Stimulated activated naive CD8-positive, alpha-beta T cell treated with anti-CD3 and anti-CD28 coated beads, Interleukin-15, Interleukin-2, amounts not matched to agents 100 U/mL and 50 U/mL, for 24 hours (primary cell): Measurements from ENCODE around the gene CFAP53.
"Not testable (repeated sequence)": the region's sequence is repeated elsewhere in the genome, so short reads cannot be mapped to it uniquely, and the experiment has no call there.

ENCODE experiments used
- ATAC-seq: fragments of 150-1000 bp; cut with Tn5 transposase; one replicate; pipeline ENCODE4 v1.10.0; 2021
- DNase-seq: peaks from one replicate; pipeline ENCODE4 v3.0.0; 2021

Gene CFAP53

GRCh38 chr18:50272568-50272967 lies 6.3 kb upstream of the CFAP53 start:
- ATAC-seq: no peak
- no peak for DNase-seq

- DNase-seq: peak; percentile 88
Measured at GRCh38 chr18:50268022-50268747, 1.9 kb upstream of the CFAP53 start.

GRCh38 chr18:50262977-50263376 lies 3.3 kb downstream of the CFAP53 start:
- DNase-seq (no peak), ATAC-seq (no peak)

More at GRCh38 chr18:50268022-50268747, 1.9 kb upstream of the CFAP53 start:
- ATAC-seq: peak; percentile 87

- DNase-seq: no peak
- ATAC-seq: no peak
Measured at GRCh38 chr18:50250935-50251334, 15.4 kb downstream of the CFAP53 start.

- no peak for DNase-seq
- ATAC-seq: no peak
Measured at GRCh38 chr18:50249576-50249975, 16.7 kb downstream of the CFAP53 start.

GRCh38 chr18:50247561-50247960 lies 18.7 kb downstream of the CFAP53 start:
- no peak for DNase-seq
- no peak for ATAC-seq

DNA sequence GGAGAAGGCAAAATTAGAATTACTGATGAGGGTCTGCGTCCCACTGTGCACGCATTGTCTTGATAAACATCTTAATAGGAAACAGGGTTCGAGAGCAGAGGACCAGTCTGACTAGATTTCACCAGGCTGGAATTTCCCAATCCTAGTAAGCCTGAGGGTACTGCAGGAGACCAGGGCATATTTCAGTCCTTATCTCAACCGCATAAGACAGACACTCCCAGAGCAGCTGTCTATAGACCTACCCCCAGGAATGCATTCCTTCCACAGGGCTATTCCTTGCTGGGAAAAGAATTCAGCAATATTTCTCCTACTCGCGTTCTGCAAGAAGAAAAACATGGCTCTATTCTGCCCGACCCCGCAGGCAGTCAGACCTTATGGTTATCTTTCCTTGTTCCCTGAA lies 24.5 kb downstream of the CFAP53 start:
- not testable (repeated sequence) for ATAC-seq, DNase-seq

DNA sequence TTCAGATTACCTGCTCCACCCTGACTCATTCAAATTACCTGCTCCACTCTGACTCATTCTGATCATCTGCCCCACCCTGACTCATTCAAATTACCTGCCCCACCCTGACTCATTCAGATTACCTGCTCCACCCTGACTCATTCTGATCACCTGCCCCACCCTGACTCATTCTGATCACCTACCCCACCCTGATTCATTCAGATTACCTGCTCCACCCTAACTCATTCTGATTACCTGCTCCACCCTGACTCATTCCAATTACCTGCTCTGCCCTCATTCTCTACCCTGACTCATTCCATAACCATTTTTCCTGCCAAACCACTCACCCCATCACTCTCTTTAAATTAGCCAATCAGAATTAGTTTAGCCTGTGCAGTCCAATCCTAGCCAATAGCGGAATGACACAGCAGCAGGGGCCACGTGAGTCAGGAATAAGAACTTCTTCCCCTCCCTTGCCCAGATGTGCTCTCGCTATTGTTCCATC lies 26.2 kb downstream of the CFAP53 start:
- no peak for DNase-seq

DNA sequence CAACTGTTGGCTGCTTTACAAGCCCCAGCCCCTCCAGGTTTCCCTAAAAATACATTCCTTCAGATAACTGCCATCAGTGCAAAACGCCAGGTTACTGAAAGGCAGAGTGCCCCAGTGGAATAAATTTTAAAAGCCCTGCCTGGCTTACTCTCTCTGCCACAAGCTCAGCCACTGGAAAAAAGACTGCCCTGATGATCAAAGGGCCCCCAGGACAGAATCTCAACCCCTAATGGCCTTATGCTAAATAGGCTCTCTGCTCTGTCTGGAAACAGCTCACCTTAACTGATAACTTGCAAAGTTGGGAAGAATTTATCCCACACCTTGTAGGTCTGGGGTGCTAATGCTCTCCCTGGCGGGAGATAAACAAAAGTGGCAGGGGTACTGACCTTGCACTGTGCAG lies 33.9 kb downstream of the CFAP53 start:
- ATAC-seq: no peak
- no peak for DNase-seq

More for the DNA sequence above, 26.2 kb downstream of the CFAP53 start:
- no peak for ATAC-seq

GRCh38 chr18:50231621-50232020 lies 34.7 kb downstream of the CFAP53 start:
- peak; percentile 72 for ATAC-seq
- DNase-seq: no peak

DNA sequence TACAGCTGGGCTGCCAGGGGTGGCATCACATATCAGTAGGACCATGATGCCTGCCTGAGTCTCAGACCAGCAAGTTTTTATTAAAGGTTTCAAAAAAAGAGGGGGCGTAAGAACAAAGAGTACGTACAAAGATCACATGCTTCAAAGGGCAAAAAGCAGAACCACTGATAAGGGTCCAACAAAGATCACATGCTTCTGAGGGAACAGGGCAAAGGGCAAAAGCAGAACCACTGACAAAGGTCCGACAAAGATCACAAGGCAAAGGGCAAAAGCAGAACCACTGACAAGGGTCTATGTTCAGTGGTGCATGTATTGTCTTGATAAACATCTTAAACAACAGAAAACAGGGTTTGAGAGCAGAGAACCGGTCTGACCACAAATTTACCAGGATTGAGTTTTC lies 46.0 kb downstream of the CFAP53 start:
- DNase-seq, ATAC-seq: not testable (repeated sequence)

DNA sequence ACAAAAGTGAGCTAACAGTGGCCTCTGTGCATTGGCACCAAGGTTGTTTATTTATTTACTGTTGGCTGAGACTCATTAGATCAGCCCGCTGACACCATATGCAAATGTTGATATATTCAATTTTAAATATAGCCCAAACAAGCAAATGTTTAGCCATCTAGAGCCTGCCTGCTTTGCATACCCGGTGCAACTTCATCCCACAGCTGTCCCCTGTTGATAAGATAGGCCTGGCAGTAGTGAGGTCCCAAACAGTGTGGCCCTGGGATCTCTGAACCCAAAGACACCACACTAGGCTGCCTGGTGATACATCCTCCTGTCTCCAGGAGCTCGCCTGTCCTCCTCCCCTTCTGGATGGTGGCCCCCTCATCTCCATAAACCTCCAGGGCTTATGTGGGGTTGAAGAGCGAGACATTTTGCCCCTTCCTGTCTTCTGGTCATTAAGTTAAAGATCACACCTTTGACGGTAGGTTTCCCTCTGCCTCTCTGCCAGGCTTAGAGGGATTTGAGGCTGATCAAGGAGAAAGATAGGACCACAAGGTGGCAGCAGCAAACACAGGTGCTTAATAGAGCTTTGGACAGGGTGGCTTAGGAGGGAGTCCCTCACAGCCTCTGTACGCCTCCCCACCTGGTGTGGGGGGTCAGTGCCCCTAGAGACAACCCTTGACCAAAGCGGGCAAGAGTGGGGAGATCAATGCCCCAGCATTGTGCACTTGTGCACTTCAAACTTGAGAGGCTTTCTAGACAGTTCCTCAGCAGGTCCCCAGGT lies 47.7 kb downstream of the CFAP53 start:
- peak; percentile 18 for DNase-seq

DNA sequence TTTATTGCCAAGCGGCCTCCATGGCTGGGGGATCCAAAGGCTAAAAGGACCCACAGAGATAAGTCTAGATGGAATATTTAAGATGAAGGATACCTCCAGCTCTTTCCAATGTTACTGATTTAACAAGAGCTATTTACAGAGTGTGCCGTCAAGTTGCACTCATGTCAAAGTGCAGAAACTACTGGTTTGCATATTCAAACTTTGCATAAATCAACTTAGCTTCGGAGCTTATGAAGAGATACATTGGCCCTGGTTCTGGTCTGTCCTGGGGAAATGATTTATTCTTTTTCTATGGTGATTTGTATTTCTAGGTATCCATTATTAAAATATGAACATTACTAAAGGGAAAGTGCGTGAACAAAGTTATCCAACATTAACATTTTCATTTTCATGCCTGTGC lies 57.0 kb downstream of the CFAP53 start:
- ATAC-seq (no peak), DNase-seq (no peak)

More for the DNA sequence above, 47.7 kb downstream of the CFAP53 start:
- peak; percentile 40 for ATAC-seq

- ATAC-seq: no peak
- DNase-seq: no peak
Measured at GRCh38 chr18:50207722-50208121, 58.6 kb downstream of the CFAP53 start.

- ATAC-seq (peak; percentile 23), DNase-seq (peak; percentile 33)
Measured at GRCh38 chr18:50203801-50204604, 62.3 kb downstream of the CFAP53 start.

- ATAC-seq (no peak), DNase-seq (no peak)
Measured at GRCh38 chr18:50201476-50202018, 64.7 kb downstream of the CFAP53 start.

GRCh38 chr18:50199921-50200320 lies 66.4 kb downstream of the CFAP53 start:
- DNase-seq (no peak), ATAC-seq (no peak)

- ATAC-seq: no peak
- DNase-seq: no peak
Measured at GRCh38 chr18:50199346-50199855, 66.9 kb downstream of the CFAP53 start.

DNA sequence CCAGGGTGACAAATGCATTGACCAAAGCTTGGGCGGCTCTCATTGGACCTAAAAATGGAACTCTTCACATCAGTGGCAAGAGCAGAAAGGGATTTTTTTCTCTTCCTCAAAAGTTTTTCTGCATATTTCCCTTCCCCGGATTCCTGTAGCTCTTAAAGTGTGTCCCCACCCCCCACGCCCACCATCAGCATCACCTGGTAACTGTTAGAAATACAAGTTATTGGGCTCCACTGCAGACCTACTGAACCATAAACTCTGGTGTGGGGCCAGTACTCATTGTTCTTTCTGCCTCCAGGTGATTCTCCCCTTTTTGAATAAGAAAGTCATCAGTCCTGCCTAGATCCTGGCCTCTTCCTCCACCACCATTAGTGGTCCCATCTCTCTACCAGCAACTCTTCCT lies 70.0 kb downstream of the CFAP53 start:
- ATAC-seq (no peak), DNase-seq (no peak)

DNA sequence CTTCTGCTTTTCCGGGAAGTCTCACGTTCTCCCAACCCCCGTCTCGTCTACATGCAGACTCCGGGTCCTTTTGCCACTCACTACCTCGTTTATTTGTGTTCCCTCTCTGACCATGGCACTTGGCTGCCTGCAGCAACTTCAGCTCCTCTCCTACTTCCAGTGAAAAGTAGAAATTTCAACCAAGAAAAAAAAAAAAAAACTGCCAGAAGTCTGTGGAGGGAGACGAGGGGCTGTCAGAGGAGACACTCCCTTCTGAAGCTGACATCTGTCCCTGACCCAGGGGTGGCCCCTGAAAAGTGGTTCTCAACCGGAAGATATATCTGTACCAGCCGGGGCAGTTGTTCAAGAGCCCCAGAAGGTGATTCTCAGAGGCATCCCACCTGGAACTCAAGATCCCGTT lies 70.6 kb downstream of the CFAP53 start:
- DNase-seq (no peak), ATAC-seq (no peak)

DNA sequence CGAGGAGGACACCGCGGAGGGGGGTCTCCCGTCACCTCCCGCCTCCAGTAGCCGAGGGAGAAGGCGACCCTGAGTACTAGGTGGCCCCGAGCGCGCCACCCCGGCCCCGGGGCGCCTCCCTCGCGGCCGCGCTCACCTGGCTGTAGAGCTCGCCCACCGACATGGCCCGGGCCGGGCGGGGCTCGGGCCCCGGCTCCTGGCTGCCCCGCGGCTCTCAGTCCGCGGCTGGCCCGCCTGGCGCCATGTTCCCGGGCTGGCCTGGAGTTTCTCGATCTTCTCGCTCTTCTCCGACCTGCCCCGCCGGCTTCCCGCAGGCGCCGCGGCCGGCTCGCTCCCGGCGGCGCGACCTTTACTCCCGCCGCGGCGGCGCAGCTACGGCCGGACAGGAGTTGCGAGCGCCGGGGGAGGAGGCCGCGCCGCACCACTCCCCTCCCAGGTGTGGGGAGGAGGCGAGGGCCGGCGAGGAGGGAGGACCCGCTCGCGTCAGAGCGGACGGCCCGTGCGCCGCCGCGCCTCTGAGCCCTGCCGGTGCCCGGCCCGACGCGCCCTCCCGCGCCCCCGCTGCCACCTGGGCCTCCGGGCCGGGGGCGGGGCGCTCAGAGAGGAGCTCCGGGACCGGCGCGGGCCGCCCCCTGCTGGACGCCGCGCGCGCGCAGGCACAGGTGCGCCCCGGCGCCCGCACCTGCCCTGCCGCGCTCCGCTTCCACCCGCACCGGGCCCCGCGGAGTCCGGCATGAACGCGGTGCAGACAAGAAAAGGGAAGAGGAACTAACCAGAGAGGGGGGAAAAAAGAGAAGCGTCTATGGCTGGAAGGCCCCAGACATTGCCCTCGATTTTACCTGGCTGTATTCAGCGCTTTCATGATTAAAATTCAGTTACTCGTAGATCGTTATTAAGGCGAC lies 71.4 kb downstream of the CFAP53 start, which contains the start of gene MYO5B:
Gene MYO5B, minus strand, starts transcription at position 517 of the 902 bp plus-strand sequence. Its CDS starts 354 bp downstream, at position 163.
- ATAC-seq: peak; percentile 72

More for the DNA sequence above, 71.4 kb downstream of the CFAP53 start, which contains the start of gene MYO5B:
- peak; percentile 69 for DNase-seq
